ENCODE results near the gene GEMIN8. TPM values are rescaled to one million over a fixed set of nuclear protein-coding genes. Genes with fewer than 3 reads are reported as not detected.
A peak's percentile ranks its signal among the peaks of the same experiment; 100 is the strongest.

The GEMIN8 gene
- polyA plus RNA-seq, 6 donors from 2014 or later, result 13.0 to 24.7 (median 20.6) TPM

GRCh38 chrX:14006540-14006939 lies 23.2 kb downstream of the GEMIN8 start:
- no peaks in the 10 kb centered on the region for H3K27me3 Mint-ChIP-seq
- DNase-seq (no peak), ATAC-seq (ENCODE audit: low read depth in 2 of 2) (no peak)
- peak overlapping the region in 1 of 8 donors; percentile 29 for H3K4me3 Mint-ChIP-seq
- no peaks in the 10 kb centered on the region for H3K4me1 Mint-ChIP-seq
- H3K36me3 Mint-ChIP-seq, result peaks cover 15 to 27% of the 10 kb centered on the region in 2 donors
- no peak overlapping the region for H3K27ac Mint-ChIP-seq
- peaks cover 0 to 12% (median 3%) of the 10 kb centered on the region in 7 donors for H3K9me3 Mint-ChIP-seq

DNA sequence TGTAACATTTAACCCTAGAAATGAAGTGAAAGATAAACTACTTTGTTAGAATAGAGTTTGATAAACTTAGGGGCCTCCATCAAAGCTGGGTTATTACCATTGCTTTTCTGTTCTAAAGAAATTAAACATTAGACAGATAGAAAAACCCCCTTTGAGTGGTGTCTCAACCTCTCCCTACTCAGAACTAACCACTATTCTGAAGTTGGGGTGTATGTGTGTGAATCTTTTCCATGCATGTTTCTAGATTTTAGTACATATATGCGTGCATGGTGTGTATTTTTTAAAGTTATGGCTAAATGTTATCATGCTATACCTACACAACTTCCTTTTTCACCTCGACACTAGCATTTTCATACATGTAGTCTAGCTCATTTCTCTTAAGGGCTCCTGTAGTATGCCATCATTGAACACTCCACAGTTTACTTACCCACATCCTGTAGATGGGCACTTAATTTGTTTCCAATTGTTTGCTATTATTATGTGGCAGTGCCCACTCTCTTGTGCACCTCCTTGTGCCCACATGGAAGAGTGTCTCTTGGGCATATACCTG lies 25.7 kb downstream of the GEMIN8 start:
- no peak overlapping the region for H3K4me3 Mint-ChIP-seq
- H3K27me3 Mint-ChIP-seq, result no peaks in the 10 kb centered on the region
- no peaks in the 10 kb centered on the region for H3K4me1 Mint-ChIP-seq
- peaks cover 15 to 28% of the 10 kb centered on the region in 2 donors for H3K36me3 Mint-ChIP-seq
- no peak overlapping the region for H3K27ac Mint-ChIP-seq
- peaks cover 0 to 12% (median 3%) of the 10 kb centered on the region in 7 donors for H3K9me3 Mint-ChIP-seq
- DNase-seq (no peak), ATAC-seq (ENCODE audit: low read depth in 2 of 2) (no peak)

DNA sequence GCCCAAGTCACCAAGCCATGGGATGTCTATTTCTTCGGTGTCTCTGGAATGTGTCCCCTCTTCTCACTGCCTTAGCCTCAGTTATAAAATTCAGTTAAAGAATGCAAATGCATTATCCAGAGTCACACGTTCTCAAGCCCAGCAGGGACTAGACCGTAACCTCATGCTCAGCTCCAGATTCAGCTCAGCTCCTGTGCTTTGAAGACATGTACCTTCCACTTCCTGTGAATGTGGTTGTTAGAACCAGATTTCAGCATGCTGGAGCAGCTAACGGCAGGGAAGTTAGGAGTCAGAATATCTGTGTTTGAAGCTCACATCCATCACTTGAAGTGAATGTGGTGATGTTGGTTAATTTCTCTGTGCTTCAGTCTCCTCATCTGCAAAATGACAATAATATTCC lies 26.7 kb downstream of the GEMIN8 start:
- no peak for ATAC-seq (ENCODE audit: low read depth in 2 of 2)
- H3K4me3 Mint-ChIP-seq, result no peak overlapping the region
- H3K27ac Mint-ChIP-seq, result peak overlapping the region in 1 of 6 donors; percentile 21

DNA sequence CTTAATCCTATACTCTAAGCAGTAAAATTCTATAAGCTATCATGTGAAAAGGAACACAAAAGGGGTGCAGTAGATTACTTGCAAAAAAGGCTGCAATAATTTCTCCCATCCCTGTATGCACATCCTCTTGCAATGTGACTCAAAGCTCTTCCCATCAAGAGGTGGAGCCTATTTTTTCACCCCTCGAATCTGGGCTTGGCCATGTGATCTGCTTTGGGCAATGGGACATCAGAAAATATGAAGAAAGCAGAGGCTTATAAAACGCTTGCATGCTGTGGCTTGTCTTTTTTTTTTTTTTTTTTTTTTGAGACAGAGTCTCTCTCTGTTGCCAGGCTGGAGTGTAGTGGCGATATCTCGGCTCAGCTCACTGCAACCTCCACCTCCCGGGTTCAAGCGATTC lies 33.0 kb downstream of the GEMIN8 start:
- no peak overlapping the region for H3K27ac Mint-ChIP-seq
- H3K9me3 Mint-ChIP-seq, result no peaks in the 10 kb centered on the region
- no peak overlapping the region for H3K4me3 Mint-ChIP-seq
- no peaks in the 10 kb centered on the region for H3K27me3 Mint-ChIP-seq
- ATAC-seq (ENCODE audit: low read depth in 2 of 2), result no peak
- H3K4me1 Mint-ChIP-seq, result no peaks in the 10 kb centered on the region
- H3K36me3 Mint-ChIP-seq, result peaks cover 13 to 17% of the 10 kb centered on the region in 2 donors
- no peak for DNase-seq

More for the DNA sequence above, 26.7 kb downstream of the GEMIN8 start:
- H3K36me3 Mint-ChIP-seq, result peaks cover 8 to 19% of the 10 kb centered on the region in 2 donors
- no peak for DNase-seq
- H3K27me3 Mint-ChIP-seq, result no peaks in the 10 kb centered on the region
- peaks cover 0 to 12% (median 3%) of the 10 kb centered on the region in 7 donors for H3K9me3 Mint-ChIP-seq
- H3K4me1 Mint-ChIP-seq, result no peaks in the 10 kb centered on the region

GRCh38 chrX:13994536-13995080 lies 35.1 kb downstream of the GEMIN8 start:
- no peak overlapping the region for H3K4me3 Mint-ChIP-seq

DNA sequence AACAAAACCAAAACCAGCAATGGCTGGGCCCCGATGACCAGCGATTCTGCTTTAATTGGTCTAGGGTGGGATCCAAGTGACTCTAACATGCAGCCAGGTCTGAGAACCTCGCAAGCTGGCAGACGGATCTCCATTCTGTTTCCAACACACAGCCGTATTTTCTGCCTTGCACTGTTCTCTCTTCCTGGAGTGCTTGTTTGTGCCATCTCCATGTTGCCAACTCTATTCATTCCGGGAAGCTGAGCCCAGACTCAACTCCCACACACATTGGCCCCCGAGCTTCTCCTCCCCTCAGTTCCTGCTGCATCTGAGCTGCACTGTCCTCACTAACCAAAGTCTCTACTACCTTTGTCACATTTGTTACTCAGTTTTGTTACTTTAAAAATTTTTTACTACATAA lies 35.6 kb downstream of the GEMIN8 start:
- Mint-ChIP-seq H3K27me3 (peaks cover 0 to 5% (median 0%) of the 10 kb centered on the region in 3 donors), H3K4me1 (no peaks in the 10 kb centered on the region), H3K4me3 (no peak overlapping the region), H3K36me3 (peaks cover 7 to 17% of the 10 kb centered on the region in 2 donors), H3K9me3 (peaks cover 0 to 2% (median 0%) of the 10 kb centered on the region in 7 donors), H3K27ac (peak overlapping the region in 1 of 6 donors; percentile 66)
- DNase-seq, result no peak
- ATAC-seq (ENCODE audit: low read depth in 2 of 2), result no peak

More at GRCh38 chrX:13994536-13995080, 35.1 kb downstream of the GEMIN8 start:
- Mint-ChIP-seq H3K27me3 (peaks cover 0 to 5% (median 0%) of the 10 kb centered on the region in 3 donors), H3K4me1 (no peaks in the 10 kb centered on the region), H3K36me3 (peaks cover 9 to 17% of the 10 kb centered on the region in 2 donors), H3K27ac (no peak overlapping the region), H3K9me3 (no peaks in the 10 kb centered on the region)
- DNase-seq (no peak), ATAC-seq (ENCODE audit: low read depth in 2 of 2) (no peak)

- H3K27me3 Mint-ChIP-seq, result peaks cover 0 to 5% (median 0%) of the 10 kb centered on the region in 3 donors
- peaks cover 0 to 6% (median 0%) of the 10 kb centered on the region in 7 donors for H3K9me3 Mint-ChIP-seq
- DNase-seq (no peak), ATAC-seq (ENCODE audit: low read depth in 2 of 2) (no peak)
- H3K4me1 Mint-ChIP-seq, result no peaks in the 10 kb centered on the region
- H3K36me3 Mint-ChIP-seq, result peaks cover 0 to 10% of the 10 kb centered on the region in 2 donors
- H3K27ac Mint-ChIP-seq, result no peak overlapping the region
- H3K4me3 Mint-ChIP-seq, result no peak overlapping the region
Observed at GRCh38 chrX:13990126-13990800, 39.4 kb downstream of the GEMIN8 start.

GRCh38 chrX:13985697-13986435 lies 43.8 kb downstream of the GEMIN8 start:
- no peak for ATAC-seq (ENCODE audit: low read depth in 2 of 2)
- Mint-ChIP-seq H3K27ac (peak overlapping the region in 2 of 6 donors; percentile 4 to 33), H3K4me3 (no peak overlapping the region), H3K9me3 (peaks cover 2 to 20% (median 11%) of the 10 kb centered on the region in 7 donors), H3K36me3 (peaks cover 10 to 12% of the 10 kb centered on the region in 2 donors), H3K4me1 (peaks cover 4 to 11% (median 6%) of the 10 kb centered on the region in 3 donors), H3K27me3 (peaks cover 0 to 5% (median 0%) of the 10 kb centered on the region in 3 donors)
- DNase-seq, result no peak

DNA sequence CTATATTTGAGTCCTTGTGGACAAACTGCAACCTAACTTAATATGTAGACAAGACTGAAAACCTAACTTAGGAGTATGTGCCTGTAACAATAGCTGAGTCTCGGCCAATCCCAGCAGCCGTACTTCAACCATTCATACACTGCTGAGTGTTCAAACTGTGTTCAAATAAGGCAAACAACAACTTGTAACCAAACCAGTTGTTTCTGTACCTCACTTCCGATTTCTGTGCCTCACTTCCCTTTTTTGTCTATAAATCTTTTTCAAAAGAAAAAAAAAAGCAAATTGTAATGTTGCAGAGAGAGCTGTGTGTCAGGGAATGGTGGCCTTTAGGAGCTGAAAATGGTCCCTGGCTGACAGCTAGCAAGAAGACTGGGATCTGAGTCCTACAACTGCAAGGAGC lies 46.0 kb downstream of the GEMIN8 start:
- H3K27ac Mint-ChIP-seq, result peak overlapping the region in 1 of 6 donors; percentile 60
- H3K4me1 Mint-ChIP-seq, result peaks cover 4 to 11% (median 6%) of the 10 kb centered on the region in 3 donors
- DNase-seq (peak; percentile 38), ATAC-seq (ENCODE audit: low read depth in 2 of 2) (peak; percentile 67 to 71)
- peaks cover 0 to 22% (median 11%) of the 10 kb centered on the region in 7 donors for H3K9me3 Mint-ChIP-seq
- peak overlapping the region in 7 of 8 donors; percentile 12 to 70 (median 52) for H3K4me3 Mint-ChIP-seq
- H3K27me3 Mint-ChIP-seq, result no peaks in the 10 kb centered on the region
- H3K36me3 Mint-ChIP-seq, result peaks cover 10 to 12% of the 10 kb centered on the region in 2 donors

DNA sequence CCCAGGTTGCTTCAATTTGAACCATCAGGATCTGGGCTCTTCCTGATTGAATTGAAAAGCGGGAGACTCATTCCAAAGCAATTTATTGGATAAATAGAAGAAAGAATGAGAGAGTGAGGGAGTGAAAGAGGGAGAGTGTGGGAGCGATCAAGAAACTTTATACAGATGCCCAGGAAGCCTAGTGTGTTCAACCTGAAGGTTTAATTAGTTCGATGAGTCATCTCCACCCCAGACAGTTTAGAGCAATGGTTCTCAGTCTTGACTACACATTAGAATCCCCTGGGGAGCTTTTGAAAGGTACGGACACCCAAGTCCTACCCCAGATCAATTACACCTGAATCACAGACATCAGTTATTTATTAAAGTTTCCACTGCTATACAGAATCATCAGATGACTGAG lies 61.5 kb downstream of the GEMIN8 start:
- Mint-ChIP-seq H3K27me3 (peaks cover 0 to 15% (median 0%) of the 10 kb centered on the region in 3 donors), H3K36me3 (peaks cover 0 to 7% of the 10 kb centered on the region in 2 donors), H3K27ac (no peak overlapping the region), H3K4me3 (no peak overlapping the region), H3K4me1 (no peaks in the 10 kb centered on the region), H3K9me3 (peaks cover 2 to 9% (median 4%) of the 10 kb centered on the region in 7 donors)
- DNase-seq, result no peak
- ATAC-seq (ENCODE audit: low read depth in 2 of 2), result no peak

- Mint-ChIP-seq H3K27me3 (peaks cover 0 to 15% (median 0%) of the 10 kb centered on the region in 3 donors), H3K27ac (no peak overlapping the region), H3K4me3 (no peak overlapping the region), H3K4me1 (no peaks in the 10 kb centered on the region), H3K36me3 (peaks cover 0 to 7% of the 10 kb centered on the region in 2 donors), H3K9me3 (peaks cover 2 to 9% (median 4%) of the 10 kb centered on the region in 7 donors)
- no peak for ATAC-seq (ENCODE audit: low read depth in 2 of 2)
- no peak for DNase-seq
Observed at GRCh38 chrX:13967636-13968035, 62.1 kb downstream of the GEMIN8 start.

- Mint-ChIP-seq H3K36me3 (peaks cover 0 to 7% of the 10 kb centered on the region in 2 donors), H3K27ac (no peak overlapping the region), H3K27me3 (peaks cover 0 to 15% (median 0%) of the 10 kb centered on the region in 3 donors), H3K9me3 (peaks cover 2 to 4% (median 3%) of the 10 kb centered on the region in 7 donors), H3K4me3 (no peak overlapping the region), H3K4me1 (no peaks in the 10 kb centered on the region)
- no peak for DNase-seq
- no peak for ATAC-seq (ENCODE audit: low read depth in 2 of 2)
Observed at GRCh38 chrX:13966793-13967125, 62.9 kb downstream of the GEMIN8 start.

GRCh38 chrX:13966071-13966792 lies 63.5 kb downstream of the GEMIN8 start:
- Mint-ChIP-seq H3K4me1 (no peaks in the 10 kb centered on the region), H3K27ac (no peak overlapping the region), H3K4me3 (no peak overlapping the region), H3K36me3 (peaks cover 0 to 7% of the 10 kb centered on the region in 2 donors), H3K9me3 (peaks cover 0 to 5% (median 2%) of the 10 kb centered on the region in 7 donors), H3K27me3 (peaks cover 0 to 19% (median 0%) of the 10 kb centered on the region in 3 donors)
- DNase-seq (no peak), ATAC-seq (ENCODE audit: low read depth in 2 of 2) (no peak)

All from naive B cell (primary cell).